Activated CD8-positive, alpha-beta memory T cell treated with anti-CD3 and anti-CD28 coated beads, Interleukin-2, amount 10 ng/mL, durations not matched to agents 7 days and 5 days (primary cell): ENCODE data around the gene RNF126. TPM values are rescaled to one million over a fixed set of nuclear protein-coding genes. Genes with fewer than 3 reads are reported as not detected.

ENCODE experiments used
- ATAC-seq: fragments of 150-1000 bp; cut with Tn5 transposase; one replicate; pipeline ENCODE4 v1.10.0; 2021; ENCODE audit warnings: moderate library complexity
- CTCF ChIA-PET: fragments of 350-600 bp; sonication (Branson Sonifier 250); formaldehyde crosslinking; loops from one replicate; lab custom pipeline; 2021; ENCODE audit warnings: antibody characterized with exemption; lab: Charles Lee
- DNase-seq: peaks from one replicate; pipeline ENCODE4 v3.0.0-alpha.2; 2020
- H3K27ac Mint-ChIP-seq: one replicate; pipeline ENCODE4 v1.8.0; 2021; ENCODE audit warnings: mild to moderate bottlenecking, mixed read lengths
- H3K27me3 Mint-ChIP-seq: one replicate; pipeline ENCODE4 v1.8.0; 2021; ENCODE audit warnings: mixed read lengths
- H3K36me3 Mint-ChIP-seq: one replicate; pipeline ENCODE4 v1.8.0; 2021; ENCODE audit warnings: mild to moderate bottlenecking, mixed read lengths
- H3K4me1 Mint-ChIP-seq: one replicate; pipeline ENCODE4 v1.8.0; 2021; ENCODE audit warnings: mixed read lengths
- H3K4me3 Mint-ChIP-seq: one replicate; pipeline ENCODE4 v1.8.0; 2021; ENCODE audit warnings: mild to moderate bottlenecking, moderate library complexity, mixed read lengths
- H3K9me3 Mint-ChIP-seq: one replicate; pipeline ENCODE4 v1.8.0; 2022; ENCODE audit warnings: low read depth, mixed read lengths
- total RNA-seq, 2 experiments: library from RNA; stranded (reverse); gene quantifications; one replicate each; pipeline ENCODE4 v1.2.3, GENCODE V29; 2021

The RNF126 gene
- total RNA-seq, 2 experiments from 2014 or later: 76.9 to 83.0 TPM

- DNase-seq (no peak), ATAC-seq (no peak)
- no peak overlapping the region for H3K4me3 Mint-ChIP-seq
- peaks cover 4% of the 10 kb centered on the region for H3K4me1 Mint-ChIP-seq
- CTCF ChIA-PET: no interaction called here
- H3K9me3 Mint-ChIP-seq: no peaks in the 10 kb centered on the region
- peaks cover 12% of the 10 kb centered on the region for H3K36me3 Mint-ChIP-seq
- H3K27ac Mint-ChIP-seq: no peak overlapping the region
- peaks cover 2% of the 10 kb centered on the region for H3K27me3 Mint-ChIP-seq
Observed at GRCh38 chr19:619286-620002, 43.6 kb downstream of the RNF126 start.

- H3K27ac Mint-ChIP-seq: no peak overlapping the region
- H3K9me3 Mint-ChIP-seq: no peaks in the 10 kb centered on the region
- H3K4me3 Mint-ChIP-seq: no peak overlapping the region
- CTCF ChIA-PET: no interaction called here
- DNase-seq (no peak), ATAC-seq (no peak)
- H3K27me3 Mint-ChIP-seq: peaks cover 2% of the 10 kb centered on the region
- H3K36me3 Mint-ChIP-seq: peaks cover 14% of the 10 kb centered on the region
- H3K4me1 Mint-ChIP-seq: peaks cover 4% of the 10 kb centered on the region
Observed at GRCh38 chr19:618674-619285, 44.2 kb downstream of the RNF126 start.

- peaks cover 4% of the 10 kb centered on the region for H3K4me1 Mint-ChIP-seq
- CTCF ChIA-PET: no interaction called here
- no peak overlapping the region for H3K4me3 Mint-ChIP-seq
- H3K36me3 Mint-ChIP-seq: peaks cover 14% of the 10 kb centered on the region
- no peak overlapping the region for H3K27ac Mint-ChIP-seq
- H3K27me3 Mint-ChIP-seq: peaks cover 2% of the 10 kb centered on the region
- H3K9me3 Mint-ChIP-seq: no peaks in the 10 kb centered on the region
- no peak for ATAC-seq
- no peak for DNase-seq
Observed at GRCh38 chr19:618247-618619, 44.8 kb downstream of the RNF126 start.

- ATAC-seq (no peak), DNase-seq (no peak)
- peaks cover 4% of the 10 kb centered on the region for H3K4me1 Mint-ChIP-seq
- H3K27me3 Mint-ChIP-seq: peaks cover 2% of the 10 kb centered on the region
- no peak overlapping the region for H3K27ac Mint-ChIP-seq
- H3K9me3 Mint-ChIP-seq: no peaks in the 10 kb centered on the region
- H3K4me3 Mint-ChIP-seq: no peak overlapping the region
- peaks cover 14% of the 10 kb centered on the region for H3K36me3 Mint-ChIP-seq
- CTCF ChIA-PET: no interaction called here
Observed at GRCh38 chr19:617551-618246, 45.3 kb downstream of the RNF126 start.

GRCh38 chr19:616747-617526 lies 46.1 kb downstream of the RNF126 start:
- CTCF ChIA-PET: no interaction called here
- ATAC-seq (no peak), DNase-seq (no peak)
- H3K4me1 Mint-ChIP-seq: peaks cover 7% of the 10 kb centered on the region
- H3K36me3 Mint-ChIP-seq: peaks cover 16% of the 10 kb centered on the region
- no peak overlapping the region for H3K27ac Mint-ChIP-seq
- peaks cover 2% of the 10 kb centered on the region for H3K27me3 Mint-ChIP-seq
- no peak overlapping the region for H3K4me3 Mint-ChIP-seq
- no peaks in the 10 kb centered on the region for H3K9me3 Mint-ChIP-seq

GRCh38 chr19:616062-616700 lies 46.8 kb downstream of the RNF126 start:
- CTCF ChIA-PET: no interaction called here
- no peak for DNase-seq
- Mint-ChIP-seq H3K36me3 (peaks cover 16% of the 10 kb centered on the region), H3K4me3 (no peak overlapping the region), H3K4me1 (peaks cover 14% of the 10 kb centered on the region), H3K27me3 (peaks cover 2% of the 10 kb centered on the region), H3K27ac (no peak overlapping the region), H3K9me3 (no peaks in the 10 kb centered on the region)
- no peak for ATAC-seq

- DNase-seq (no peak), ATAC-seq (no peak)
- Mint-ChIP-seq H3K27me3 (peaks cover 2% of the 10 kb centered on the region), H3K9me3 (no peaks in the 10 kb centered on the region), H3K27ac (no peak overlapping the region), H3K4me1 (peaks cover 18% of the 10 kb centered on the region), H3K4me3 (peak overlapping the region; percentile 11), H3K36me3 (peaks cover 16% of the 10 kb centered on the region)
- CTCF ChIA-PET: no interaction called here
Observed at GRCh38 chr19:615619-616018, 47.4 kb downstream of the RNF126 start.

GRCh38 chr19:613732-614567 lies 49.1 kb downstream of the RNF126 start:
- H3K27ac Mint-ChIP-seq: no peak overlapping the region
- no peak for ATAC-seq
- CTCF ChIA-PET: no interaction called here

GRCh38 chr19:612941-613340 lies 50.1 kb downstream of the RNF126 start:
- Mint-ChIP-seq H3K4me3 (no peak overlapping the region), H3K9me3 (no peaks in the 10 kb centered on the region), H3K36me3 (peaks cover 6% of the 10 kb centered on the region), H3K4me1 (peaks cover 20% of the 10 kb centered on the region), H3K27me3 (peaks cover 2% of the 10 kb centered on the region), H3K27ac (no peak overlapping the region)
- CTCF ChIA-PET: no interaction called here
- no peak for ATAC-seq
- DNase-seq: no peak

More at GRCh38 chr19:613732-614567, 49.1 kb downstream of the RNF126 start:
- peaks cover 9% of the 10 kb centered on the region for H3K36me3 Mint-ChIP-seq
- peaks cover 2% of the 10 kb centered on the region for H3K27me3 Mint-ChIP-seq
- H3K4me1 Mint-ChIP-seq: peaks cover 20% of the 10 kb centered on the region
- H3K4me3 Mint-ChIP-seq: no peak overlapping the region
- H3K9me3 Mint-ChIP-seq: no peaks in the 10 kb centered on the region
- no peak for DNase-seq

- Mint-ChIP-seq H3K4me3 (peak overlapping the region; percentile 76), H3K4me1 (peaks cover 20% of the 10 kb centered on the region), H3K36me3 (peaks cover 6% of the 10 kb centered on the region), H3K27me3 (peaks cover 2% of the 10 kb centered on the region), H3K9me3 (no peaks in the 10 kb centered on the region), H3K27ac (peak overlapping the region; percentile 91)
- ATAC-seq (peak; percentile 25), DNase-seq (peak; percentile 73)
- CTCF ChIA-PET: interaction anchor here (1.8 kb wide), 1 partner anchor 122 kb away, joined by 5 read pairs; no protein-coding TSS in a partner anchor
Observed at GRCh38 chr19:611481-611868, 51.5 kb downstream of the RNF126 start.

- Mint-ChIP-seq H3K4me3 (peak overlapping the region; percentile 76), H3K4me1 (peaks cover 20% of the 10 kb centered on the region), H3K27me3 (peaks cover 2% of the 10 kb centered on the region), H3K27ac (peak overlapping the region; percentile 91), H3K36me3 (peaks cover 6% of the 10 kb centered on the region), H3K9me3 (no peaks in the 10 kb centered on the region)
- peak; percentile 74 for ATAC-seq
- peak; percentile 81 for DNase-seq
- CTCF ChIA-PET: interaction anchor here (1.8 kb wide), 1 partner anchor 123 kb away, joined by 5 read pairs; no protein-coding TSS in a partner anchor
Observed at GRCh38 chr19:610801-611480, 52.1 kb downstream of the RNF126 start.
